B cell (primary cell): ENCODE results near the gene LRSAM1. TPM values are rescaled to one million over a fixed set of nuclear protein-coding genes. Genes with fewer than 3 reads are reported as not detected.

Experiments
- ATAC-seq: fragments of 200-7000 bp; cut with Tn5 transposase; one replicate; pipeline ENCODE4 v1.10.0; 2021; ENCODE audit warnings: low read depth, mild to moderate bottlenecking, moderate number of reproducible peaks, moderate library complexity
- CTCF ChIA-PET: fragments of 350-600 bp; sonication (Branson Sonifier 250); formaldehyde crosslinking; loops from one replicate; lab custom pipeline; 2021; ENCODE audit warnings: antibody characterized with exemption, inconsistent platforms; lab: Charles Lee
- POLR2A ChIA-PET: fragments of 350-600 bp; sonication (Branson Sonifier 250); formaldehyde crosslinking; loops from one replicate; lab custom pipeline; 2021; ENCODE audit warnings: antibody characterized with exemption; lab: Charles Lee
- DNase-seq: peaks from one replicate; pipeline ENCODE4 v3.0.0; 2013
- H2AFZ ChIP-seq: 2 replicates; pipeline ENCODE4 v1.6.1; 2012; ENCODE audit warnings: mild to moderate bottlenecking, low read depth, low read length; ENCODE audit not compliant: insufficient read depth, poor library complexity, severe bottlenecking
- H3K27ac ChIP-seq, 2 donors: 1 replicate in 1 of 2; 2 replicates in 1 of 2; pipeline ENCODE4 v1.5.1; 2012 to 2013; ENCODE audit warnings: low read length in 2 of 2, mild to moderate bottlenecking in 2 of 2, moderate library complexity in 1 of 2
- H3K27me3 ChIP-seq, 4 experiments: fragments of 200-600 bp in 1 of 4; sonication (generic) in 1 of 4; replicated peaks in 1 of 4; 1 replicate in 2 of 4; 2 replicates in 2 of 4; pipeline versions ENCODE4 v1.6.1 to v1.7.0; 2013 to 2016; ENCODE audit warnings: low read length in 3 of 4, mild to moderate bottlenecking in 2 of 4, mixed read lengths in 1 of 4, moderate library complexity in 1 of 4; ENCODE audit not compliant: insufficient read depth in 4 of 4, control insufficient read depth in 3 of 4; ENCODE audit errors: control extremely low read depth in 1 of 4
- H3K36me3 ChIP-seq, 2 experiments: replicated peaks in 1 of 2; 1 replicate in 1 of 2; 2 replicates in 1 of 2; pipeline versions ENCODE4 v1.6.1 to v1.7.1; 2013; ENCODE audit warnings: low read length in 1 of 2; ENCODE audit not compliant: insufficient read depth in 2 of 2, control insufficient read depth in 1 of 2; ENCODE audit errors: control extremely low read depth in 1 of 2, extremely low read depth in 1 of 2
- H3K4me1 ChIP-seq, 2 donors: fragments of 200-600 bp in 1 of 2; sonication (generic) in 1 of 2; 1 replicate in 1 of 2; 2 replicates in 1 of 2; pipeline versions ENCODE4 v1.5.1 to v1.6.1; 2013 to 2017; ENCODE audit warnings: low read length in 2 of 2; ENCODE audit not compliant: control insufficient read depth in 2 of 2, insufficient read depth in 2 of 2
- H3K4me2 ChIP-seq: replicated peaks from 2 replicates; pipeline ENCODE3; 2012; ENCODE audit warnings: mild to moderate bottlenecking, low read depth, low read length; ENCODE audit not compliant: poor library complexity, severe bottlenecking
- H3K4me3 ChIP-seq, 5 experiments: fragments of 200-600 bp in 1 of 5; sonication (generic) in 1 of 5; 1 replicate in 3 of 5; 2 replicates in 2 of 5; pipeline versions ENCODE4 v1.5.1 to v1.7.0; 2011 to 2016; ENCODE audit warnings: low read length in 4 of 5, mild to moderate bottlenecking in 4 of 5, low read depth in 2 of 5, control low read depth in 1 of 5, moderate library complexity in 1 of 5; ENCODE audit not compliant: insufficient read depth in 1 of 5; ENCODE audit errors: control extremely low read depth in 1 of 5, extremely low read depth in 1 of 5
- H3K79me2 ChIP-seq: fragments of 200-600 bp; sonication (generic); one replicate; pipeline ENCODE4 v1.6.0; 2016; ENCODE audit warnings: low read length; ENCODE audit not compliant: control insufficient read depth, insufficient read depth
- H3K9ac ChIP-seq: fragments of 200-600 bp; sonication (generic); 2 replicates; pipeline ENCODE4 v1.6.1; 2017; ENCODE audit warnings: mild to moderate bottlenecking, low read length, moderate library complexity
- H3K9me3 ChIP-seq, 3 donors: one replicate each; pipeline versions ENCODE4 v1.6.1 to v1.7.1; 2013; ENCODE audit warnings: low read length in 2 of 3; ENCODE audit not compliant: control insufficient read depth in 2 of 3, insufficient read depth in 1 of 3; ENCODE audit errors: control extremely low read depth in 1 of 3
- H4K20me1 ChIP-seq: 2 replicates; pipeline ENCODE4 v1.6.0; 2012; ENCODE audit warnings: mild to moderate bottlenecking, low read length; ENCODE audit not compliant: insufficient read depth, control insufficient read depth, poor library complexity, severe bottlenecking
- H3K27ac Mint-ChIP-seq: one replicate; pipeline ENCODE4 v1.8.0; 2021; ENCODE audit warnings: mixed read lengths
- H3K27me3 Mint-ChIP-seq: one replicate; pipeline ENCODE4 v1.8.0; 2021; ENCODE audit warnings: mixed read lengths
- H3K4me1 Mint-ChIP-seq: one replicate; pipeline ENCODE4 v1.8.0; 2021; ENCODE audit warnings: mixed read lengths
- H3K4me3 Mint-ChIP-seq: one replicate; pipeline ENCODE4 v1.8.0; 2021; ENCODE audit warnings: mixed read lengths
- H3K9me3 Mint-ChIP-seq: one replicate; pipeline ENCODE4 v1.8.0; 2022; ENCODE audit warnings: mixed read lengths; ENCODE audit not compliant: insufficient read depth
- CTCF ChIP-seq: fragments of 200-600 bp; IDR thresholded peaks from one replicate; pipeline ENCODE4 v1.8.0; 2022; ENCODE audit warnings: antibody characterized with exemption, mild to moderate bottlenecking
- EZH2 ChIP-seq: IDR thresholded peaks from 2 replicates; pipeline ENCODE4 v1.6.1; 2012; ENCODE audit warnings: borderline replicate concordance, low read depth, mild to moderate bottlenecking, moderate library complexity, low read length; ENCODE audit not compliant: insufficient read depth, poor library complexity, severe bottlenecking
- WGBS: methylation state at CpG from one replicate; pipeline ENCODE4 v1.1.5; 2013; ENCODE audit warnings: missing lambda C conversion rate; ENCODE audit not compliant: insufficient coverage; 5-methylcytosine and 5-hydroxymethylcytosine counted together
- intact Hi-C: fragments of 100-400 bp; cut with micrococcal nuclease; formaldehyde crosslinking; loops from one replicate; pipeline ENCODE4 v1.10.0; 2022
- polyA plus RNA-seq: library from polyadenylated mRNA; depleted of rRNA; stranded (reverse); fragments of >200 nt; gene quantifications from 2 replicates; pipeline ENCODE4 v1.2.3, GENCODE V29; 2012
- total RNA-seq, 2 donors: library from RNA; stranded (reverse); fragments of 120-200 nt in 1 of 2; gene quantifications; 1 replicate in 1 of 2; 2 replicates in 1 of 2; pipeline versions ENCODE4 v1.2.3 to v1.2.4, GENCODE V29; 2013 to 2022

Gene LRSAM1
- total and polyA plus RNA-seq, 2 donors (not counting 1 experiment from before 2014, with no cell fraction given), result 30.6 to 39.8 TPM

- no peaks in the 10 kb centered on the region for H3K4me1 ChIP-seq
- H3K36me3 ChIP-seq, result peaks cover 0 to 68% of the 10 kb centered on the region in 2 experiments
- no peaks in the 10 kb centered on the region for H3K79me2 ChIP-seq
- DNase-seq (no peak), ATAC-seq (no peak)
- intact Hi-C loops, result no loop called here
- no peak overlapping the region for H3K4me3 ChIP-seq
- POLR2A ChIA-PET, result no interaction called here
- no peak overlapping the region for H3K4me2 ChIP-seq
- H4K20me1 ChIP-seq, result no peaks in the 10 kb centered on the region
- Mint-ChIP-seq H3K4me1 (no peaks in the 10 kb centered on the region), H3K4me3 (no peak overlapping the region), H3K27me3 (no peaks in the 10 kb centered on the region), H3K9me3 (no peaks in the 10 kb centered on the region), H3K27ac (no peak overlapping the region)
- H2AFZ ChIP-seq, result no peak overlapping the region
- CTCF ChIA-PET, result interaction anchor here (0.9 to 1.1 kb wide), 2 partner anchors 9 to 93 kb away, joined by 3 to 5 read pairs; no protein-coding TSS in a partner anchor
- no peaks in the 10 kb centered on the region for H3K9me3 ChIP-seq
- no peaks in the 10 kb centered on the region for H3K27me3 ChIP-seq
- TF ChIP-seq EZH2 (no peak), CTCF (no peak)
- WGBS, result 99% methylated on average over 8 of the region's 9 CpGs
- H3K27ac ChIP-seq, result no peak overlapping the region
- H3K9ac ChIP-seq, result no peak overlapping the region
Observed at GRCh38 chr9:127494304-127494702, 43.0 kb downstream of the LRSAM1 start.

GRCh38 chr9:127495884-127496555 is 44.7 kb downstream of the LRSAM1 start:
- no peaks in the 10 kb centered on the region for H3K9me3 Mint-ChIP-seq
- Histone ChIP-seq H3K4me2 (no peak overlapping the region), H3K4me3 (no peak overlapping the region), H4K20me1 (no peaks in the 10 kb centered on the region), H3K4me1 (no peaks in the 10 kb centered on the region), H2AFZ (no peak overlapping the region), H3K79me2 (no peaks in the 10 kb centered on the region), H3K9ac (no peak overlapping the region), H3K27me3 (no peaks in the 10 kb centered on the region), H3K36me3 (peaks cover 0 to 58% of the 10 kb centered on the region in 2 experiments), H3K9me3 (no peaks in the 10 kb centered on the region), H3K27ac (no peak overlapping the region)
- WGBS, result 90% methylated on average over 14 of the region's 14 CpGs
- no peaks in the 10 kb centered on the region for H3K4me1 Mint-ChIP-seq
- no peak for ATAC-seq
- no peak for TF ChIP-seq EZH2
- TF ChIP-seq CTCF, result no peak
- DNase-seq, result no peak
- no peak overlapping the region for H3K4me3 Mint-ChIP-seq
- no peaks in the 10 kb centered on the region for H3K27me3 Mint-ChIP-seq
- CTCF ChIA-PET, result interaction anchor here (0.7 kb wide), 1 partner anchor 28 kb away, joined by 3 read pairs; no protein-coding TSS in a partner anchor
- POLR2A ChIA-PET, result no interaction called here
- H3K27ac Mint-ChIP-seq, result no peak overlapping the region
- intact Hi-C loops, result no loop called here
